Adrenal gland (tissue), 12 donors: ENCODE measurements around the gene LDLR. TPM values are rescaled to one million over a fixed set of nuclear protein-coding genes. Genes with fewer than 3 reads are reported as not detected.
"Not testable (repeated sequence)": the region's sequence is repeated elsewhere in the genome, so short reads cannot be mapped to it uniquely, and the experiment has no call there.

Experiments
- DNase-seq, 7 donors: peaks; one replicate each; pipeline ENCODE4 v3.0.0-alpha.2; 2019 to 2020
- H3K27ac ChIP-seq, 5 donors: fragments of 200-600 bp; sonication (generic) in 4 of 5; 1 replicate in 3 of 5; 2 replicates in 2 of 5; pipeline versions ENCODE4 v1.5.1 to v1.8.0; 2016 to 2020; ENCODE audit warnings: mild to moderate bottlenecking in 1 of 5
- H3K27me3 ChIP-seq: fragments of 200-600 bp; 2 replicates; pipeline ENCODE4 v1.8.0; 2021
- H3K36me3 ChIP-seq, 2 donors: fragments of 200-600 bp; replicated peaks in 1 of 2; 1 replicate in 1 of 2; 2 replicates in 1 of 2; pipeline versions ENCODE4 v1.5.1 to v1.8.0; 2018 to 2022
- H3K4me1 ChIP-seq, 2 donors: fragments of 200-600 bp; replicated peaks in 1 of 2; 1 replicate in 1 of 2; 2 replicates in 1 of 2; pipeline versions ENCODE4 v1.5.1 to v1.8.0; 2018 to 2021
- H3K4me3 ChIP-seq, 4 donors: fragments of 200-600 bp; sonication (generic) in 3 of 4; one replicate each; pipeline ENCODE4 v1.5.1; 2016 to 2018
- H3K9me3 ChIP-seq, 3 donors: fragments of 200-600 bp; sonication (generic) in 1 of 3; replicated peaks in 1 of 3; 1 replicate in 2 of 3; 2 replicates in 1 of 3; pipeline versions ENCODE4 v1.5.1 to v1.8.0; 2016 to 2021
- CTCF ChIP-seq, 6 experiments: fragments of 450-650 bp in 4 of 6; fragments of 200-600 bp in 2 of 6; sonication (generic) in 1 of 6; IDR thresholded peaks; 1 replicate in 5 of 6; 2 replicates in 1 of 6; pipeline versions ENCODE4 v1.5.1 to v1.8.0; 2016 to 2021; ENCODE audit warnings: antibody characterized with exemption in 6 of 6, mild to moderate bottlenecking in 2 of 6, moderate library complexity in 1 of 6
- POLR2A ChIP-seq, 2 donors: fragments of 450-650 bp; IDR thresholded peaks; one replicate each; pipeline ENCODE4 v1.6.1; 2017; ENCODE audit warnings: antibody characterized with exemption in 2 of 2, mild to moderate bottlenecking in 2 of 2, moderate library complexity in 1 of 2
- WGBS, 4 donors: extraction: QIAGEN DNeasy Blood & Tissue Kit in 2 of 4; methylation state at CpG; one replicate each; pipeline versions ENCODE4 v1.1.5 to v1.1.7; 2013 to 2017; 5-methylcytosine and 5-hydroxymethylcytosine counted together
- intact Hi-C, 2 donors: fragments of 100-400 bp; cut with DNase I; formaldehyde crosslinking; loops; one replicate each; pipeline versions ENCODE4 v1.14.1 to v1.15.0; 2022 to 2023
- polyA plus RNA-seq, 3 donors: library from polyadenylated mRNA; stranded (reverse); fragments of 200-250 nt in 2 of 3; fragments of 350-450 nt in 1 of 3; fragmentation: Illumina TruSeq in 1 of 3; extraction: RNeasy Lipid Tissue Mini Kit (QIAGEN cat#74804) in 1 of 3; gene quantifications; one replicate each; pipeline ENCODE4 v1.2.3, GENCODE V29; 2013 to 2014
- total RNA-seq, 9 donors: library from RNA; depleted of rRNA in 4 of 9; stranded (reverse); fragments of >200 nt in 4 of 9; fragments of 120-200 nt in 1 of 9; fragmentation: NEBNext Ultra II Directional in 1 of 9; extraction: Animal tissue kit (Norgen Biotek cat#: 25700) in 1 of 9; gene quantifications; one replicate each; pipeline versions ENCODE4 v1.1.0 to v1.2.4, GENCODE V29; 2013 to 2023
- donor health status: healthy with polysubstance abuse.
- donor health status: Bipolar disorder and iron deficiency.
- donor health status: DM: yes; HTN: yes; CAD: no.
- donor health status: DM: no; HTN: no; CAD: no.
- donor health status: DM: no; HTN: no; CAD: no.
- donor health status: DM: yes; HTN: yes; CAD: no.

Gene LDLR
- total and polyA plus RNA-seq, 12 donors = 35.4 to 2,114 (median 161) TPM

DNA sequence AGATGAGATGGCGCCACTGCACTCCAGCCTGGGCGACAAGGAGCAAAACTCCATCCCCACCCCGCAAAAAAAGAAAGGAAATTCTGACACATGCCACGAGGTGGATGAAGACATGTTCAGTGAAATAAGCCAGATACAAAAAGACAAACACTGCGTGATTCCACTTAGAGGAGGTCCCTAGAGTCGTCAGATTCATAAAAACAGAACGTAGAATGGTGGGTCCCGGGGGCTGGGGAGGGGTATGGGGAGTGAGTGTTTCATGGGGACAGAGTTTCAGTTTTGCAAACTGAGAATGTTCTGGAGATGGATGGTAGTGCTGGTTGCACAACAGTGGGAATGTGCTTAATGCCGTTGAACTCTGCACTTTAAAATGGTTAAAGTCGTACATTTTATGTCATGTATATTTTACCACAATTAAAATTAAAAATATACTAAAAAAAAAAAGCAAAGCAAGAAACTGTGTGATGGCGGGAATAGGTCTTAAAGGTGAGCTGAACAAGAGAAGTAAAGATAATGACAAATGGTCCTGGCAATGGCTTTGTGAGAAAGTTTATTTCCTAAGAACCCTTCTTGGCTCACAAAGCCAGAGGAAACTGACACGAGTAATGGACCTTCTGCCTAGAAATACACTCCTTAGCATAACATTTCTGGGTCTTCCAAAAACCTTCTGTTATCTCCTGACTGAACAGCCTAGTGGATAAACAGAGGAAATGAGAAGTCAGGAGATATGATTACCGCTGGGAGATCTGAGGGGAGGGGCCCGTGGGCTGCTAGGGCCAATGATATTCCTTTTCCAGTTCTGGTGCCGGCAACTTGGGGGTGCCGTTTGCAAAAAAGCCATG lies 70.6 kb downstream of the LDLR start:
- DNase-seq = peak in 1 of 7 donors; percentile 32
- Histone ChIP-seq H3K9me3 (no peaks in the 10 kb centered on the region), H3K36me3 (no peaks in the 10 kb centered on the region), H3K4me1 (peaks cover 17 to 50% of the 10 kb centered on the region in 2 donors), H3K27me3 (no peaks in the 10 kb centered on the region), H3K4me3 (no peak overlapping the region), H3K27ac (peak overlapping the region in 3 of 5 donors; percentile 40 to 76 (median 75))
- WGBS, 4 donors = 51 to 60% (median 55%) methylated on average over 16 of the region's 16 CpGs
- intact Hi-C loops = no loop called here
- TF ChIP-seq POLR2A (IDR thresholded peaks at IDR 0.05) = no peak
- peak in 3 of 6 experiments; percentile 22 to 32 (median 29) for TF ChIP-seq CTCF (IDR thresholded peaks at IDR 0.05)

DNA sequence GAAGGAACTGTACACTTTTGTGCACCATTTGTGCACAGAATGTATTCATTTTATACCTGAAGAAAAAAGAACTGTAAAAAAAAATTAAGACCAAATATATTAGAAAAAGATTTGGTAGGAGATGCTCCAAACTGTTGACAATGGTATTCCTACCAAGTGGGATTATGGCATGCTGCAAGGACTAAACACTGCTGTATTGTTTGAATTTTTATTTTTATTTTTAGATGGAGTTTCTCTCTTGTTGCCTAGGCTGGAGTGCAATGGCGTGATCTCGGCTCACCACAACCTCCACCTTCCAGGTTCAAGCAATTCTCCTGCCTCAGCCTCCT lies 71.1 kb downstream of the LDLR start:
- H3K27me3 ChIP-seq, H3K9me3 ChIP-seq, H3K4me3 ChIP-seq, DNase-seq, H3K36me3 ChIP-seq, intact Hi-C loops: not testable (repeated sequence)
- Histone ChIP-seq H3K27ac (peak overlapping the region in 3 of 5 donors; percentile 40 to 76 (median 75)), H3K4me1 (peaks cover 17 to 46% of the 10 kb centered on the region in 2 donors)
- WGBS, 4 donors = 93 to 100% (median 99%) methylated on average over 2 of the region's 2 CpGs

- intact Hi-C loops = no loop called here
- H3K27ac ChIP-seq = peak overlapping the region in 2 of 5 donors; percentile 67 to 81
- peaks cover 0 to 30% of the 10 kb centered on the region in 2 donors for H3K36me3 ChIP-seq
- H3K27me3 ChIP-seq = no peaks in the 10 kb centered on the region
- WGBS, 4 donors = 74 to 84% (median 78%) methylated on average over 11 of the region's 11 CpGs
- TF ChIP-seq POLR2A (IDR thresholded peaks at IDR 0.05) (no peak), CTCF (IDR thresholded peaks at IDR 0.05) (no peak)
- H3K4me1 ChIP-seq = peaks cover under 1 to 12% of the 10 kb centered on the region in 2 donors
- no peak overlapping the region for H3K4me3 ChIP-seq
- no peak for DNase-seq
- no peaks in the 10 kb centered on the region for H3K9me3 ChIP-seq
Measured at GRCh38 chr19:11164296-11164695, 75.0 kb downstream of the LDLR start.

DNA sequence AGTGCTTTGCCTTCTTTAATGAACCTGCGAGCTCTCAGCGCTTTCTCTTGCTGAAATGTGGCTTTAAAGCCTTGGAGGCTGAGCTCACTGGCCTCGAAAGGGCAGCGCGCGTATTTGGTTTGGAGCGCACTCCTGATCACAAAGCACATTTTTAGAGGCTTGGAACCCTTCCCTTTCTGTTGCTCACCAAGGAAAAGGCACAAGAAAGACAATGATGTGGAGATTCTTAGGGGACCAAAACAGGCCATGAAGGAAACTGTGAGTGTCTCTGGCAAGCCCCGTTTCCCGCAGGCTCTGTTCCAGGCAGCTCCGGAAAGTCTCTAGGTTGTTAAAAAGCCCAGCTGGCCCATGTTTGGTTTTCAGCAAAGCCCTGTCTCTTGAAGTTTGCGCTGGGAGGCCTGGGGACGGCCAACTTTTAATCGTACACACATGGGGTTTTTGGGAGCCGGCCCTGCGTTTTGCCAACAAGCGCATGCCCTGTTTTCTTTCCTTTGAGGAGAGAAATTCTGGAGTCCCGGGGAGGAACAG lies 75.7 kb downstream of the LDLR start:
- peak in 3 of 7 donors; percentile 55 to 76 (median 56) for DNase-seq
- H3K27me3 ChIP-seq = no peaks in the 10 kb centered on the region
- no peak overlapping the region for H3K4me3 ChIP-seq
- H3K4me1 ChIP-seq = peaks cover 0 to 5% of the 10 kb centered on the region in 2 donors
- TF ChIP-seq CTCF (IDR thresholded peaks at IDR 0.05) (no peak), POLR2A (IDR thresholded peaks at IDR 0.05) (no peak)
- H3K36me3 ChIP-seq = peaks cover 0 to 37% of the 10 kb centered on the region in 2 donors
- intact Hi-C loops = no loop called here
- peak overlapping the region in 3 of 5 donors; percentile 14 to 81 (median 67) for H3K27ac ChIP-seq
- H3K9me3 ChIP-seq = no peaks in the 10 kb centered on the region
- WGBS, 4 donors = 48 to 80% (median 77%) methylated on average over 12 to 17 of the region's 17 CpGs
